Motor neuron (in vitro differentiated cells): ENCODE results near the gene RHOBTB3. TPM values are rescaled to one million over a fixed set of nuclear protein-coding genes. Genes with fewer than 3 reads are reported as not detected.

Experiments
- ATAC-seq, 8 experiments: fragments of 200-7000 bp; cut with Tn5 transposase; replicated peaks in 6 of 8; 2 replicates each; pipeline ENCODE4 v1.8.0; 2021; ENCODE audit warnings: mild to moderate bottlenecking in 8 of 8, moderate library complexity in 8 of 8
- H3K27ac ChIP-seq, 2 donors: fragments of 250-450 bp; sonication (Bioruptor Pico); 2 replicates each; pipeline ENCODE4 v1.9.0; 2021; ENCODE audit warnings: antibody characterized with exemption in 2 of 2, mild to moderate bottlenecking in 2 of 2, moderate library complexity in 1 of 2
- H3K4me1 ChIP-seq, 2 donors: fragments of 250-450 bp; sonication (Bioruptor Pico); replicated peaks in 1 of 2; 2 replicates each; pipeline ENCODE4 v1.6.1; 2021; ENCODE audit warnings: antibody characterized with exemption in 2 of 2, mild to moderate bottlenecking in 2 of 2, moderate library complexity in 1 of 2
- H3K4me3 ChIP-seq, 5 donors: fragments of 250-450 bp; sonication (Bioruptor Pico); 2 replicates each; pipeline ENCODE4 v1.9.0; 2021; ENCODE audit warnings: antibody characterized with exemption in 5 of 5, mild to moderate bottlenecking in 5 of 5, moderate library complexity in 4 of 5
- WGBS, 10 experiments: fragments of 450-650 bp; shearing (Covaris generic); methylation state at CpG; one replicate each; pipeline ENCODE4 v1.0.0; 2022; 5-methylcytosine and 5-hydroxymethylcytosine counted together
- in situ Hi-C, 9 experiments: fragments of 400-800 bp; cut with MboI; loops; one replicate each; pipeline ENCODE4 v1.15.0; 2021; ENCODE audit warnings: low sequenced_read_pairs in 9 of 9, low pct_unique_long_range_greater_than_20kb in 2 of 9; ENCODE audit not compliant: unreplicated experiment in 9 of 9
- total RNA-seq, 8 experiments: library from RNA; unstranded; fragments of 300-600 nt; gene quantifications; 2 replicates each; pipeline versions ENCODE4 v1.2.3 to v1.2.4, GENCODE V29; 2022

Gene RHOBTB3
- total RNA-seq, 8 experiments from 2014 or later = 28.4 to 296 (median 59.4) TPM

- in situ Hi-C loops = no loop called here
- WGBS, 10 experiments = 6 to 100% (median 44%) methylated on average over 1 to 11 of the region's 11 CpGs
- ATAC-seq = no peak
- Histone ChIP-seq H3K4me3 (peak overlapping the region; percentile 63 to 79 (median 76)), H3K4me1 (peaks cover 14 to 26% of the 10 kb centered on the region in 2 donors), H3K27ac (peak overlapping the region in 1 of 2 donors; percentile 85)
These were observed 980 bp upstream of the RHOBTB3 start for GRCh38 chr5:95730011-95730700.

- peak; percentile 13 to 67 (median 58) for ATAC-seq
- in situ Hi-C loops = no loop called here
- peak overlapping the region; percentile 83 to 85 for H3K27ac ChIP-seq
These were observed 727 bp downstream of the RHOBTB3 start for GRCh38 chr5:95731571-95732554.

GRCh38 chr5:95733107-95733665, 2.0 kb downstream of the RHOBTB3 start:
- H3K27ac ChIP-seq = no peak overlapping the region
- no peak for ATAC-seq
- H3K4me1 ChIP-seq = peaks cover 17 to 26% of the 10 kb centered on the region in 2 donors
- peak overlapping the region in 2 of 5 donors; percentile 63 to 76 for H3K4me3 ChIP-seq
- WGBS, 10 experiments = 1 to 94% (median 84%) methylated on average over 6 to 9 of the region's 9 CpGs
- in situ Hi-C loops = no loop called here

More at GRCh38 chr5:95731571-95732554, 727 bp downstream of the RHOBTB3 start:
- peaks cover 17 to 26% of the 10 kb centered on the region in 2 donors for H3K4me1 ChIP-seq
- peak overlapping the region; percentile 63 to 79 (median 76) for H3K4me3 ChIP-seq
- 0 to 100% (median 8%) methylated on average over 1 to 20 of the region's 64 CpGs for WGBS, 10 experiments

- no peak overlapping the region for H3K27ac ChIP-seq
- in situ Hi-C loops = no loop called here
These were observed 3.1 kb downstream of the RHOBTB3 start for GRCh38 chr5:95734187-95734586.

GRCh38 chr5:95734906-95735305, 3.8 kb downstream of the RHOBTB3 start:
- WGBS, 10 experiments = 22 to 90% (median 65%) methylated on average over 2 of the region's 2 CpGs
- Histone ChIP-seq H3K27ac (no peak overlapping the region), H3K4me3 (no peak overlapping the region), H3K4me1 (peaks cover 17 to 26% of the 10 kb centered on the region in 2 donors)
- in situ Hi-C loops = no loop called here
- no peak for ATAC-seq

More at GRCh38 chr5:95734187-95734586, 3.1 kb downstream of the RHOBTB3 start:
- Histone ChIP-seq H3K4me1 (peaks cover 17 to 26% of the 10 kb centered on the region in 2 donors), H3K4me3 (no peak overlapping the region)
- 23 to 100% (median 60%) methylated on average over 1 to 2 of the region's 2 CpGs; no CpG with 5 or more reads in 3 of the 10 experiments for WGBS, 10 experiments
- ATAC-seq = no peak

- WGBS, 10 experiments = 44 to 100% (median 100%) methylated on average over 1 of the region's 1 CpG; no CpG with 5 or more reads in 5 of the 10 experiments
- H3K4me1 ChIP-seq = peaks cover 17 to 22% of the 10 kb centered on the region in 2 donors
- no peak overlapping the region for H3K4me3 ChIP-seq
- in situ Hi-C loops = no loop called here
- H3K27ac ChIP-seq = no peak overlapping the region
- no peak for ATAC-seq
These were observed 4.3 kb downstream of the RHOBTB3 start for GRCh38 chr5:95735406-95735805.

- Histone ChIP-seq H3K4me1 (peaks cover 16 to 17% of the 10 kb centered on the region in 2 donors), H3K4me3 (no peak overlapping the region), H3K27ac (no peak overlapping the region)
- ATAC-seq = no peak
- in situ Hi-C loops = no loop called here
- 80 to 100% (median 96%) methylated on average over 1 to 4 of the region's 4 CpGs; no CpG with 5 or more reads in 1 of the 10 experiments for WGBS, 10 experiments
These were observed 6.9 kb downstream of the RHOBTB3 start for GRCh38 chr5:95738072-95738471.

GRCh38 chr5:95738834-95739233, 7.7 kb downstream of the RHOBTB3 start:
- WGBS, 10 experiments = 83 to 100% (median 95%) methylated on average over 2 to 4 of the region's 4 CpGs
- no peak overlapping the region for H3K27ac ChIP-seq
- H3K4me3 ChIP-seq = no peak overlapping the region
- in situ Hi-C loops = no loop called here
- peaks cover 10% of the 10 kb centered on the region in 2 donors for H3K4me1 ChIP-seq
- no peak for ATAC-seq

- Histone ChIP-seq H3K27ac (no peak overlapping the region), H3K4me1 (peaks cover 0 to 5% of the 10 kb centered on the region in 2 donors), H3K4me3 (no peak overlapping the region)
- in situ Hi-C loops = no loop called here
- WGBS, 10 experiments = 90 to 100% (median 100%) methylated on average over 1 to 2 of the region's 2 CpGs; no CpG with 5 or more reads in 6 of the 10 experiments
- ATAC-seq = no peak
These were observed 8.7 kb downstream of the RHOBTB3 start for GRCh38 chr5:95739857-95740256.

- 3 to 100% (median 89%) methylated on average over 1 to 4 of the region's 4 CpGs for WGBS, 10 experiments
These were observed 10.3 kb downstream of the RHOBTB3 start for GRCh38 chr5:95741458-95741857.

GRCh38 chr5:95743232-95743631, 12.1 kb downstream of the RHOBTB3 start:
- ATAC-seq = peak in 3 of 8 experiments; percentile 17 to 75 (median 42)
- in situ Hi-C loops = no loop called here
- Histone ChIP-seq H3K27ac (no peak overlapping the region), H3K4me3 (no peak overlapping the region), H3K4me1 (no peaks in the 10 kb centered on the region)
- 60 to 100% methylated on average over 1 of the region's 2 CpGs; no CpG with 5 or more reads in 8 of the 10 experiments for WGBS, 10 experiments

More at GRCh38 chr5:95741458-95741857, 10.3 kb downstream of the RHOBTB3 start:
- Histone ChIP-seq H3K4me1 (no peaks in the 10 kb centered on the region), H3K4me3 (no peak overlapping the region), H3K27ac (no peak overlapping the region)
- in situ Hi-C loops = no loop called here
- ATAC-seq = peak in 3 of 8 experiments; percentile 34 to 66 (median 39)

- H3K27ac ChIP-seq = no peak overlapping the region
- no peak for ATAC-seq
- WGBS, 10 experiments = 100% methylated on average over 1 of the region's 1 CpG; no CpG with 5 or more reads in 8 of the 10 experiments
- in situ Hi-C loops = no loop called here
- H3K4me3 ChIP-seq = no peak overlapping the region
- no peaks in the 10 kb centered on the region for H3K4me1 ChIP-seq
These were observed 12.7 kb downstream of the RHOBTB3 start for GRCh38 chr5:95743877-95744276.

GRCh38 chr5:95746194-95746593, 15.1 kb downstream of the RHOBTB3 start:
- H3K4me3 ChIP-seq = no peak overlapping the region
- ATAC-seq = no peak
- in situ Hi-C loops = no loop called here
- H3K4me1 ChIP-seq = no peaks in the 10 kb centered on the region
- H3K27ac ChIP-seq = no peak overlapping the region
